AG08395 (cell line): ENCODE data around the gene TOB1.
"Not testable (repeated sequence)": the region's sequence is repeated elsewhere in the genome, so short reads cannot be mapped to it uniquely, and the experiment has no call there.

Source experiments
- DNase-seq: peaks from one replicate; pipeline ENCODE4 v3.0.0; 2012; ENCODE audit warnings: mixed read lengths, low spot score

The TOB1 gene

GRCh38 chr17:50868140-50868438, 1.9 kb upstream of the TOB1 start:
- DNase-seq, result no peak

- DNase-seq, result peak; percentile 92
Measured at GRCh38 chr17:50867363-50868139, 1.4 kb upstream of the TOB1 start.

- no peak for DNase-seq
Measured at GRCh38 chr17:50866950-50867362, 802 bp upstream of the TOB1 start.

DNA sequence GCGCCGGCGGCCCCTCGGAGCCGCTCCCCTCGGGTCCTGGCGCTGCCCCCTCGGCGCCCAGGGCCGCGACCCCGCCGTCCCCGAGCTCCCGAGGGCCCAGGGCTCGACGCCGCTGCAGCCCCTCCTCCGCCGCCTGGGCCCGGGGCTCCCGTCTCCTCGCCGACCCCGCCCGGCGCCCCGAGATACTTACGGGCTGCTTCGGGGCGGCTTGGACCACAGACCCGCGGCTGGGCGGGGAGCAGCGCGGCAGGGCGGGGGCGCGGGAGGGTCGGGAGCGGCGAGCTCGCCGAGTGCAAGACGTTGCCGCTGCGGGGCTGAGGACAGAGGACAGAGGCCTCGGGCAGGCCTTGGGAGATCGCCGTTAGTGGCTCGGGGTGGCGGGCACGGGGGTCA, 290 bp downstream of the TOB1 start:
- DNase-seq, result no peak

GRCh38 chr17:50865060-50865867, 890 bp downstream of the TOB1 start:
- peak; percentile 46 for DNase-seq

- DNase-seq, result no peak
Measured at GRCh38 chr17:50864747-50865059, 1.5 kb downstream of the TOB1 start.

- DNase-seq, result no peak
Measured at GRCh38 chr17:50863931-50864330, 2.2 kb downstream of the TOB1 start.

- DNase-seq, result no peak
Measured at GRCh38 chr17:50863221-50863843, 2.8 kb downstream of the TOB1 start.

DNA sequence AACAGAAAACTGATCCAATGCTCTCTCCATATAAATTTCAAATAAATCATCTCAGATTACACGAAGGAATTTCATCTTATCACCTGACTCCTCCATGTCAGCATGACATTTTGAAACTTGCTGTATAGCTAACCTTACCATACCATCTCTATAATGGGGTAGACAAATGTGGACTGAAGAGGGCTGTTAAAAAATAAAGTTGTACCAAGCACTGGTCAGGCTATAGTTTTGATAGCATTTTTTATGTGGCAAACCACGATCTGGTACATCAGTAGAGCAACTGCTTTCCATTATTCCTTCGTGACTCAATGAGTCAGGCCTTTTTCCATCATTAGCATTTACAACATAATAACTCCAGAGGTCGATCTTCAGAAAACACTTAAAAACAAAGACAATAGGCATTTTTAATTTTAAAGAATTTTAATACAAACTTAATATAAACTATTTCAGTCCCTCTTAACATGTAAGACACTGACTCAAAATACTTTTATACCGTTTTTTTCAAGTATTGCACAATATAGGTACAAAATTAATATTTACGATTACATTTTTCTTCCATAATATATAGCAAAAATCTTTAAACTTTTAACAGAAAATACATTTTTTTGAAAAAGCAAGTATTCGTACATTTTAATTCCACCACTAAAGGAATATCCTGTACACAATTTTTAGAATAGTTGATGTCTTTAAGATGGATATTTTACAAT, 4.2 kb downstream of the TOB1 start:
- DNase-seq, result no peak

DNA sequence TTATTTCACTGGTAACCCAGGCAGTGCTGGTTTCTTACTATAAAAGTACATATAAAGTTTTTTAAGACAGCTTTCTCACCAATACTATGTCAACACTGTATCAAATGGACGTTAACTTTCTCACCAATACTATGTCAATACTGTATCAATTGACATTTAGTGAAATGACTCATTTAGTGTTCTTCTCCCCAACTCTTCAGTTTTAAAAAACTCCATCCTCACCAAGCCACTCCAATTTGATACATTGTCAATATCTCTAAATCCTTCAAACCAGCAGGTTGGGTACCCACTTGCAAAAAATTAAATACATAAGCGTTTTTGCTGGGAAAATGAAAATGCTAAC, 4.8 kb downstream of the TOB1 start:
- no peak for DNase-seq

DNA sequence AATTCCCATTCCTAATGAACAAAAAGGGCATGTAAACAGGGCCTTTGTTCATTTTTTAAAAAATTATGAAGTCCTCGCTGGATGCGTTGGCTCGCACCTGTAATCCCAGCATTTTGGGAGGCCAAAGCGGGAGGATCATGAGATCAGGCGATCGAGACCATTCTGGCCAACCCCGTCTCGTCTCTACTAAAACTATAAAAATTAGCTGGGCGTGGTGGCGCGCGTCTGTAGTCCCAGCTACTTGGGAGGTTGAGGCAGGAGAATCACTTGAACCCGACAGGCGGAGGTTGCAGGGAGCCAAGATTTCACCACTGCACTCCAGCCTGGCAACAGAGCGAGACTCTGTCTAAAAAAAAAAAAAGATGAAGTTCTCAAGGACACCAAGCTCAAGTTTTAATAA, 6.4 kb downstream of the TOB1 start:
- not testable (repeated sequence) for DNase-seq

DNA sequence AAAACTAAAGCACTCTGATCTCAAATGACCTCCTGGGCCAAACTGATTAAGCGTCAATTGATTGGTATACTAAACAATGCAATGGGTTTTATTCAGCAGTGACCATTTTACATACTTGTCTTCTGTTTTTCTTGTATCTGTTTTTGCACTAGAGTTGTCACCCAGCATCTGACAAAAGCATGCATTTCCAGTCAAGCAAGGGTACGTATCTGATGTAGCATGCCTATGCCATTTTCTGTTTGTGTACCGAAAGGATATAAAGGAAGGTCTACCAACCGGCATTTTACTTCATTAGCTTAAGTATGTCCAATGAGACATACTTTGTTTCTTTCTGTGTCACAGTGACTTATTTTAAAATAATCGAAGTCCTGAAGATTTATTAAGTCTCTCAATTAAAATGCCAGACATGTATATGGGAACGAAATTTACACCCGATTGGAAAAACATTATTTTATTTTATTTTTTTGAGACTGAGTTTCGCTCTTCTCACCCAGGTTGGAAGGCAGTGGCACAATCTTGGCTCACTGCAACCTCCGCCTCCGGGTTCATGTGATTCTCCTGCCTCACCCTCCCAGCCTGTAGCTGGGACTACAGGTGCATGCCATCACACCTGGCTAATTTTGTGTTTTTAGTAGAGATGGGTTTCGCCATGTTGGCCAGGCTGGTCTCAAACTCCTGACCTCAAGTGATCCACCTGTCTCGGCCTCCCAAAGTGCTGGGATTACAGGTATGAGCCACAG, 7.5 kb downstream of the TOB1 start:
- DNase-seq, result no peak

- DNase-seq, result no peak
Measured at GRCh38 chr17:50856431-50856830, 9.7 kb downstream of the TOB1 start.

DNA sequence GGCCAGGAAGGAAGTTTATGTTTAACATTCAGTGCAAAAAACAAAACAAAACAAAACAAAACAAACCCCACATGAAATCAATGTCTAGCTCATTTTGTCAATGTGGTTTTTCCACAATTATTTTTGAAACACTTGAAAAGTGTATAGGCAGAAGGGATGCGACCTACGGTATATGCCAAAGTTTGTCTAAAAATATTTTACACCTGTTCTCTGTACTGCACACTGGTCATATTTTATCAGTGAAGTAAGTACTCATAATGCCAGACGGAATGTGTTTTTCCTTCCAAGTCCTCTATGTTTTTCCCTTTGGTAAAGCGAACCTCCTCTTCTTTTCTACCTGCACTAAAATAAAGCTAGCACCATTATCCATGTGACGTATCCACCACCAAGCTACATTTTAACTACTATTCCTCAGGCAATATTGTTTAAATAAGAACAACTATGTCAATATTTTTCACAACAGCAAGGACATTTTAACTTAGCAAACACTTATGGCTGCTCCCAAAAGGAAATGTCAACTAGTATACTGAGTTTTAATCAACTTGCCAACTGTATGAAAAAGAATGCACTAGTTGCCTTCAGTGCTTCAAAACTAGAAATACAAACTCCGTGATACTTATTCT, 10.3 kb downstream of the TOB1 start:
- no peak for DNase-seq

DNA sequence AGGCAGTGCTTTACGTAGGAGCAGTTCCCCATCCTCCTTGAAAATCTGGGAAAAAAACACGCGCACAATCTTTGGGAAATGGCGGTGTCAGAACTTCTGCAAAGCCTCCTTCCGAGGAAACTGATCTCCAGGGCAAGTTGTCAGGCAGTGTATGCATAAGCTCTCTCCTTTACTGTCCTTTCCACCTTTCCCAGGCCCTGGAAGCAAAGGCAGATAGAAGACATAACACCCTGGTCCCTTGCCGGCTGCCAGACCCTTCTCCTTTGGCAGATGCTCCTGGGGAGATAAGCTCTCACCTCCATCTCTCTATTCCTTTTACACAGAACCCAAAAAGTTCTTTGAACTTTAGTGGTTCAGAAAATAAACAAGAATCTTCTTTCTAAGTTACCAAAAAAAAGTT, 12.4 kb downstream of the TOB1 start:
- DNase-seq, result no peak

DNA sequence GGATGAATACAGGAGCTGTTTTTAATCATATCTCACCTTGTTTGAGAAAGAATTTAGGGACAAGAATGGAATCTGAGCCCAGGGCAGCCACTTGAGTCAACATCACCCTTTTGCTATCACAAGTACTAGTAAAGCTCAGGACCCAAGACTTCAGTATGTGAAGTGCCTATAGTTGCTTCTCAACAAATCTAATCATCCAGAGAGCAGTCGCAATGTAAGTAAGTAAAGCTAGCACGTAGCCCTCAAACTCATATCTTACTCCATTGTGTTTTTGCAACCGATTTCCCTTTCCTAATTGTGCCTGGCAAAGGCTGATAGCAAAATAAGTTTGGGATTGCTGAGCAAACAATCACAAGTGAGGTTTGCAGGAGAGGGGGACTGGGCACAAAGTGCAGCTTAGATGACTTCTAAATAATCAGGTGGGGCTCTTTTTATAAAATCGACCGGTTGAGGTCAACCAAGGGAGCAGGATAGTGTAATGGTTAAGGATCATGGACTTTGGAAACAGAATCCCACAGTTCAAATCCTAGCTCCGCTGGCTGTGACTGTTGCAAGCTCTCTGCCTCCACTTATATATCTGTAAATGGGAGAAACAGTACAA, 13.0 kb downstream of the TOB1 start:
- no peak for DNase-seq

- DNase-seq, result no peak
Measured at GRCh38 chr17:50850640-50851039, 15.5 kb downstream of the TOB1 start.

DNA sequence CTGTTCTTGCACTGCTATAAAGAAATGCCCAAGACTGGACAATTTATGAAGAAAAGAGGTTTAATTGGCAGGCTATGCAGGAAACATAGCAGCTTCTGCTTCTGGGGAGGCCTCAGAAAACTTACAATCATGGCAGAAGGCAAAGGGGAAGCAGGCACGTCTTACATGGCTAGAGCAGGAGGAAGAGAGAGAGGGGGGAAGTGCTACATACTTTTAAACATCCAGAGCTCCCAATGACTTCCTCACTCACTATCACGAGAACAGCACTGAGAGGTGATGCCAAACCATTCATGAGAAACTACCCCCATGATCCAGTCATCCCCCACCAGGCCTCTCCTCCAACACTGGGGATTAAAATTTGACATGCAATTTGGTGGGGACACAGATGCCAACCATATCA, 17.4 kb downstream of the TOB1 start:
- DNase-seq, result no peak

GRCh38 chr17:50848039-50848438, 18.1 kb downstream of the TOB1 start:
- DNase-seq, result no peak

GRCh38 chr17:50847566-50847965, 18.6 kb downstream of the TOB1 start:
- no peak for DNase-seq
